CD14-positive monocyte (primary cell): Measurements from ENCODE around the gene MYOZ1. TPM values are rescaled to one million over a fixed set of nuclear protein-coding genes. Genes with fewer than 3 reads are reported as not detected.

Experiments used
- DNase-seq, 3 donors: peaks; one replicate each; pipeline ENCODE4 v3.0.0-alpha.2; 2011 to 2022
- H2AFZ ChIP-seq: 2 replicates; pipeline ENCODE4 v1.6.0; 2012; ENCODE audit warnings: mild to moderate bottlenecking, low read depth, low read length, inconsistent platforms; ENCODE audit not compliant: insufficient read depth, poor library complexity, severe bottlenecking
- H3K27ac ChIP-seq, 2 donors: 1 replicate in 1 of 2; 2 replicates in 1 of 2; pipeline ENCODE4 v1.5.1; 2012 to 2013; ENCODE audit warnings: low read length in 2 of 2, control low read depth in 1 of 2, inconsistent platforms in 1 of 2, low read depth in 1 of 2, mild to moderate bottlenecking in 1 of 2
- H3K27me3 ChIP-seq, 2 donors: one replicate each; pipeline versions ENCODE4 v1.6.0 to v1.6.1; 2011 to 2013; ENCODE audit warnings: low read length in 2 of 2; ENCODE audit not compliant: control insufficient read depth in 2 of 2, insufficient read depth in 2 of 2
- H3K36me3 ChIP-seq, 2 donors: replicated peaks in 1 of 2; 1 replicate in 1 of 2; 2 replicates in 1 of 2; pipeline versions ENCODE4 v1.5.1 to v1.6.1; 2012 to 2013; ENCODE audit warnings: low read length in 2 of 2, control low read depth in 1 of 2, inconsistent platforms in 1 of 2, mild to moderate bottlenecking in 1 of 2; ENCODE audit not compliant: insufficient read depth in 2 of 2, control insufficient read depth in 1 of 2
- H3K4me1 ChIP-seq, 2 donors: 1 replicate in 1 of 2; 2 replicates in 1 of 2; pipeline versions ENCODE4 v1.5.1 to v1.6.1; 2012 to 2013; ENCODE audit warnings: low read length in 2 of 2, control low read depth in 1 of 2, inconsistent platforms in 1 of 2, mild to moderate bottlenecking in 1 of 2, moderate library complexity in 1 of 2; ENCODE audit not compliant: insufficient read depth in 2 of 2, control insufficient read depth in 1 of 2
- H3K4me2 ChIP-seq: replicated peaks from 2 replicates; pipeline ENCODE3; 2012; ENCODE audit warnings: low read length, moderate library complexity, mild to moderate bottlenecking; ENCODE audit not compliant: poor library complexity, severe bottlenecking; ENCODE audit errors: extremely low read depth
- H3K4me3 ChIP-seq, 3 experiments: fragments of 200-600 bp in 1 of 3; sonication (generic) in 1 of 3; replicated peaks in 1 of 3; 1 replicate in 2 of 3; 2 replicates in 1 of 3; pipeline ENCODE4 v1.5.1; 2011 to 2013; ENCODE audit warnings: low read length in 3 of 3, mild to moderate bottlenecking in 3 of 3, control low read depth in 2 of 3, low read depth in 2 of 3, inconsistent platforms in 1 of 3, moderate library complexity in 1 of 3
- H3K79me2 ChIP-seq: 2 replicates; pipeline ENCODE4 v1.6.0; 2012; ENCODE audit warnings: mild to moderate bottlenecking, control low read depth, inconsistent platforms, low read length, moderate library complexity; ENCODE audit not compliant: insufficient read depth
- H3K9ac ChIP-seq: 2 replicates; pipeline ENCODE4 v1.6.0; 2017; ENCODE audit warnings: low read length, mild to moderate bottlenecking; ENCODE audit not compliant: insufficient read depth, poor library complexity, severe bottlenecking
- H3K9me3 ChIP-seq, 2 donors: replicated peaks in 1 of 2; 1 replicate in 1 of 2; 2 replicates in 1 of 2; pipeline versions ENCODE4 v1.5.1 to v1.6.1; 2012 to 2013; ENCODE audit warnings: low read length in 2 of 2, control low read depth in 1 of 2; ENCODE audit not compliant: control insufficient read depth in 1 of 2, insufficient read depth in 1 of 2
- H4K20me1 ChIP-seq: 2 replicates; pipeline ENCODE4 v1.6.0; 2012; ENCODE audit warnings: mild to moderate bottlenecking, low read length, control low read depth, moderate library complexity; ENCODE audit not compliant: insufficient read depth
- H3K27ac Mint-ChIP-seq, 7 donors: one replicate each; pipeline ENCODE4 v1.8.0; 2020; ENCODE audit warnings: mild to moderate bottlenecking in 7 of 7, mixed read lengths in 7 of 7, moderate library complexity in 6 of 7, inconsistent platforms in 2 of 7
- H3K27me3 Mint-ChIP-seq, 3 donors: one replicate each; pipeline ENCODE4 v1.8.0; 2021 to 2022; ENCODE audit warnings: low read depth in 3 of 3, mild to moderate bottlenecking in 3 of 3, mixed read lengths in 3 of 3, moderate library complexity in 3 of 3, inconsistent platforms in 1 of 3
- H3K36me3 Mint-ChIP-seq, 2 donors: one replicate each; pipeline ENCODE4 v1.8.0; 2020; ENCODE audit warnings: mixed read lengths in 2 of 2, inconsistent platforms in 1 of 2, mild to moderate bottlenecking in 1 of 2
- H3K4me1 Mint-ChIP-seq: one replicate; pipeline ENCODE4 v1.8.0; 2020; ENCODE audit warnings: mild to moderate bottlenecking, mixed read lengths
- H3K4me3 Mint-ChIP-seq, 2 donors: one replicate each; pipeline ENCODE4 v1.8.0; 2020; ENCODE audit warnings: mild to moderate bottlenecking in 2 of 2, mixed read lengths in 2 of 2, moderate library complexity in 1 of 2
- H3K9me3 Mint-ChIP-seq, 7 donors: one replicate each; pipeline ENCODE4 v1.8.0; 2020 to 2022; ENCODE audit warnings: mixed read lengths in 7 of 7, mild to moderate bottlenecking in 6 of 7, moderate library complexity in 6 of 7, inconsistent platforms in 2 of 7
- WGBS: methylation state at CpG from one replicate; pipeline ENCODE4 v1.1.5; 2013; ENCODE audit warnings: missing lambda C conversion rate; ENCODE audit not compliant: insufficient coverage; 5-methylcytosine and 5-hydroxymethylcytosine counted together
- intact Hi-C, 2 donors: fragments of 100-400 bp; cut with micrococcal nuclease; formaldehyde crosslinking; loops; one replicate each; pipeline versions ENCODE4 v1.15.0 to v1.15.1; 2023
- polyA plus RNA-seq, 3 donors: library from polyadenylated mRNA; depleted of rRNA in 1 of 3; unstranded in 2 of 3; stranded (reverse) in 1 of 3; fragments of 300-500 nt in 2 of 3; fragments of >200 nt in 1 of 3; fragmentation: Illumina TruSeq in 2 of 3; gene quantifications; 1 replicate in 2 of 3; 2 replicates in 1 of 3; pipeline ENCODE4 v1.2.3, GENCODE V29; 2012 to 2021
- TF ChIP-seq, protein P1 (sequence below): fragments of 200-600 bp; IDR thresholded peaks from one replicate; pipeline ENCODE4 v1.8.0; 2022; ENCODE audit warnings: antibody characterized with exemption, mild to moderate bottlenecking

The MYOZ1 gene
- polyA plus RNA-seq, 3 donors = not detected

DNA sequence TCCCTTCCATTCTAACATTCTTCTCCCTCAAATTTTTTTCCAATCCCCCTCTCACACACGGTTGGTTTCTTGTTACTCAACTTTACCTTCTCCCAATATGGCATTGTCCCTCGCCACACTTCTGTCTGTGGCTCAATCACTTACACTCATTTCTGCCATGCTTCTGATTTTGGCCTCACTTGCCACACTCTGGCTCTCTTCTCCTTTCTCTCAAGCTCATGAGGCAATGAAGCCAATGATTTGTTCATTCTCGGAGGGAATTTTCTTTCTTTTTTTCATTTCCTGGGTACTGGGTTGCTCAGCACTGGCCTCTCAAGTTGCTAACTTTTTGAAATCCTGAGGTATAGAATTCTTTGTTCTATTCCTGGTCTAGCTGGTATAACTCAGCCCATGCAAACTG is 4.0 kb upstream of the MYOZ1 start:
- H3K36me3 ChIP-seq = no peaks in the 10 kb centered on the region
- no peaks in the 10 kb centered on the region for H3K79me2 ChIP-seq
- H3K4me1 ChIP-seq = peaks cover 34 to 40% of the 10 kb centered on the region in 2 donors
- DNase-seq = peak; percentile 38 to 76 (median 38)
- peak overlapping the region in 5 of 7 donors; percentile 16 to 76 (median 44) for H3K27ac Mint-ChIP-seq
- H3K4me1 Mint-ChIP-seq = peaks cover 53% of the 10 kb centered on the region
- H3K9me3 ChIP-seq = no peaks in the 10 kb centered on the region
- no peaks in the 10 kb centered on the region for H3K27me3 ChIP-seq
- H2AFZ ChIP-seq = peak overlapping the region; percentile 24
- intact Hi-C loops = loop anchor here (2.0 kb wide), 1 partner anchor 116 kb away; no protein-coding TSS in a partner anchor
- no peak overlapping the region for H3K4me2 ChIP-seq
- peaks cover 1 to 6% (median 5%) of the 10 kb centered on the region in 3 donors for H3K27me3 Mint-ChIP-seq
- no peaks in the 10 kb centered on the region for H4K20me1 ChIP-seq
- TF ChIP-seq, protein P1, sequence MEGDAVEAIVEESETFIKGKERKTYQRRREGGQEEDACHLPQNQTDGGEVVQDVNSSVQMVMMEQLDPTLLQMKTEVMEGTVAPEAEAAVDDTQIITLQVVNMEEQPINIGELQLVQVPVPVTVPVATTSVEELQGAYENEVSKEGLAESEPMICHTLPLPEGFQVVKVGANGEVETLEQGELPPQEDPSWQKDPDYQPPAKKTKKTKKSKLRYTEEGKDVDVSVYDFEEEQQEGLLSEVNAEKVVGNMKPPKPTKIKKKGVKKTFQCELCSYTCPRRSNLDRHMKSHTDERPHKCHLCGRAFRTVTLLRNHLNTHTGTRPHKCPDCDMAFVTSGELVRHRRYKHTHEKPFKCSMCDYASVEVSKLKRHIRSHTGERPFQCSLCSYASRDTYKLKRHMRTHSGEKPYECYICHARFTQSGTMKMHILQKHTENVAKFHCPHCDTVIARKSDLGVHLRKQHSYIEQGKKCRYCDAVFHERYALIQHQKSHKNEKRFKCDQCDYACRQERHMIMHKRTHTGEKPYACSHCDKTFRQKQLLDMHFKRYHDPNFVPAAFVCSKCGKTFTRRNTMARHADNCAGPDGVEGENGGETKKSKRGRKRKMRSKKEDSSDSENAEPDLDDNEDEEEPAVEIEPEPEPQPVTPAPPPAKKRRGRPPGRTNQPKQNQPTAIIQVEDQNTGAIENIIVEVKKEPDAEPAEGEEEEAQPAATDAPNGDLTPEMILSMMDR = no peak
- H3K9ac ChIP-seq = no peak overlapping the region
- H3K27ac ChIP-seq = no peak overlapping the region
- H3K36me3 Mint-ChIP-seq = no peaks in the 10 kb centered on the region
- no peak overlapping the region for H3K4me3 ChIP-seq
- peak overlapping the region in 1 of 2 donors; percentile 0 for H3K4me3 Mint-ChIP-seq
- 19% methylated on average over 2 of the region's 3 CpGs for WGBS
- H3K9me3 Mint-ChIP-seq = no peaks in the 10 kb centered on the region

DNA sequence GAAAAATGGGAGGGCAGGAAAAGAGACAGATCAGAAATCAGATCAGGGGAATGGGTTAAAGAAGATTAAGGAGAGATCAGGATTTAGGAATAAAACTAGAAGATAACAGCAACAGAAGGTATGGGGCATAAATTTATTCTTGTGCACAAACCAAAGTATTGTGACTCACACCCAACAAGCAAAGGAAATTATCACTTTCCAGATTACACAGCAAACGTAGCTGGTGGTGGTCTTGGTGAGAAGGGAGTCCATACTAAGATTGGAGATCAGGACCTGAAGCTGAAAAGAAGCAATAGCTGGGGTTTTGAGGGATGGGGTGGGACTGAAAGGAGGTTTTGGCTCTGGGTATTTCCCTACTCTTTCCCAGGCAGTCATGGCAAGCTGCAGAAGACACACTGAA is 3.5 kb upstream of the MYOZ1 start:
- H3K79me2 ChIP-seq = no peaks in the 10 kb centered on the region
- no peaks in the 10 kb centered on the region for H3K36me3 Mint-ChIP-seq
- H3K9ac ChIP-seq = no peak overlapping the region
- no peak overlapping the region for H3K27ac ChIP-seq
- H3K9me3 Mint-ChIP-seq = no peaks in the 10 kb centered on the region
- H3K4me3 Mint-ChIP-seq = no peak overlapping the region
- intact Hi-C loops = loop anchor here (2.0 kb wide), 1 partner anchor 116 kb away; no protein-coding TSS in a partner anchor
- peaks cover 2 to 6% (median 5%) of the 10 kb centered on the region in 3 donors for H3K27me3 Mint-ChIP-seq
- no peaks in the 10 kb centered on the region for H4K20me1 ChIP-seq
- H3K9me3 ChIP-seq = no peaks in the 10 kb centered on the region
- H3K4me1 Mint-ChIP-seq = peaks cover 48% of the 10 kb centered on the region
- peaks cover 29 to 35% of the 10 kb centered on the region in 2 donors for H3K4me1 ChIP-seq
- DNase-seq = no peak
- no peaks in the 10 kb centered on the region for H3K36me3 ChIP-seq
- no peak overlapping the region for H3K4me3 ChIP-seq
- H3K27ac Mint-ChIP-seq = peak overlapping the region in 2 of 7 donors; percentile 42 to 76
- TF ChIP-seq, protein P1 = no peak
- H2AFZ ChIP-seq = peak overlapping the region; percentile 24
- H3K27me3 ChIP-seq = no peaks in the 10 kb centered on the region
- H3K4me2 ChIP-seq = no peak overlapping the region
- no CpG with 5 or more reads among the region's 1 CpG for WGBS
